SK-N-SH (cell line): ENCODE measurements around the gene SCTR.

ENCODE experiments used
- ELF1 ChIP-seq: IDR thresholded peaks from 2 replicates; pipeline ENCODE4 v1.4.0; 2012
- EP300 ChIP-seq, 2 experiments: IDR thresholded peaks; 2 replicates each; pipeline versions ENCODE4 v1.4.0 to v1.6.1; 2012; ENCODE audit warnings: borderline replicate concordance in 1 of 2, low read depth in 1 of 2, low read length in 1 of 2
- FOXM1 ChIP-seq: IDR thresholded peaks from 2 replicates; pipeline ENCODE4 v1.4.0; 2012; ENCODE audit warnings: low read depth, mild to moderate bottlenecking
- NRF1 ChIP-seq: IDR thresholded peaks from 2 replicates; pipeline ENCODE4 v1.6.1; 2012; ENCODE audit warnings: low read depth, mild to moderate bottlenecking, low read length
- POLR2AphosphoS5 ChIP-seq: IDR thresholded peaks from 2 replicates; pipeline ENCODE4 v1.6.1; 2012; ENCODE audit warnings: low read depth, low read length
- REST ChIP-seq: IDR thresholded peaks from 2 replicates; pipeline ENCODE4 v1.6.1; 2012; ENCODE audit warnings: mild to moderate bottlenecking, low read depth, low read length, moderate library complexity
- RXRA ChIP-seq: IDR thresholded peaks from 2 replicates; pipeline ENCODE4 v1.4.0; 2012; ENCODE audit warnings: low read depth, mild to moderate bottlenecking, borderline replicate concordance
- SMC3 ChIP-seq: IDR thresholded peaks from 2 replicates; pipeline ENCODE4 v1.6.1; 2012; ENCODE audit warnings: low read depth, low read length, improper control_type of control experiment
- TF ChIP-seq, protein P1 (sequence below): fragments of 200-600 bp; sonication (generic); IDR thresholded peaks from 2 replicates; pipeline ENCODE4 v1.6.1; 2017; ENCODE audit warnings: antibody characterized with exemption, mild to moderate bottlenecking, moderate library complexity
- TF ChIP-seq, protein P2 (sequence below): IDR thresholded peaks from 2 replicates; pipeline ENCODE4 v1.4.0; 2012; ENCODE audit warnings: low read depth, borderline replicate concordance
- TF ChIP-seq, protein P3 (sequence below): IDR thresholded peaks from 2 replicates; pipeline ENCODE4 v1.4.0; 2012; ENCODE audit warnings: low read depth, borderline replicate concordance

GRCh38 chr2:119469131-119469530, 55.2 kb downstream of the SCTR start:
- TF ChIP-seq EP300 (IDR thresholded peaks at IDR 0.05; ENCODE audit: borderline replicate concordance in 1 of 2, low read depth in 1 of 2, low read length in 1 of 2) = no peak
- TF ChIP-seq, protein P1, sequence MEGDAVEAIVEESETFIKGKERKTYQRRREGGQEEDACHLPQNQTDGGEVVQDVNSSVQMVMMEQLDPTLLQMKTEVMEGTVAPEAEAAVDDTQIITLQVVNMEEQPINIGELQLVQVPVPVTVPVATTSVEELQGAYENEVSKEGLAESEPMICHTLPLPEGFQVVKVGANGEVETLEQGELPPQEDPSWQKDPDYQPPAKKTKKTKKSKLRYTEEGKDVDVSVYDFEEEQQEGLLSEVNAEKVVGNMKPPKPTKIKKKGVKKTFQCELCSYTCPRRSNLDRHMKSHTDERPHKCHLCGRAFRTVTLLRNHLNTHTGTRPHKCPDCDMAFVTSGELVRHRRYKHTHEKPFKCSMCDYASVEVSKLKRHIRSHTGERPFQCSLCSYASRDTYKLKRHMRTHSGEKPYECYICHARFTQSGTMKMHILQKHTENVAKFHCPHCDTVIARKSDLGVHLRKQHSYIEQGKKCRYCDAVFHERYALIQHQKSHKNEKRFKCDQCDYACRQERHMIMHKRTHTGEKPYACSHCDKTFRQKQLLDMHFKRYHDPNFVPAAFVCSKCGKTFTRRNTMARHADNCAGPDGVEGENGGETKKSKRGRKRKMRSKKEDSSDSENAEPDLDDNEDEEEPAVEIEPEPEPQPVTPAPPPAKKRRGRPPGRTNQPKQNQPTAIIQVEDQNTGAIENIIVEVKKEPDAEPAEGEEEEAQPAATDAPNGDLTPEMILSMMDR = no peak
- no peak for TF ChIP-seq RXRA
- no peak for TF ChIP-seq POLR2AphosphoS5
- TF ChIP-seq FOXM1 = no peak
- TF ChIP-seq, protein P2, sequence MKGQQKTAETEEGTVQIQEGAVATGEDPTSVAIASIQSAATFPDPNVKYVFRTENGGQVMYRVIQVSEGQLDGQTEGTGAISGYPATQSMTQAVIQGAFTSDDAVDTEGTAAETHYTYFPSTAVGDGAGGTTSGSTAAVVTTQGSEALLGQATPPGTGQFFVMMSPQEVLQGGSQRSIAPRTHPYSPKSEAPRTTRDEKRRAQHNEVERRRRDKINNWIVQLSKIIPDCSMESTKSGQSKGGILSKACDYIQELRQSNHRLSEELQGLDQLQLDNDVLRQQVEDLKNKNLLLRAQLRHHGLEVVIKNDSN = no peak
- TF ChIP-seq REST = no peak
- TF ChIP-seq ELF1 = no peak
- TF ChIP-seq, protein P3, sequence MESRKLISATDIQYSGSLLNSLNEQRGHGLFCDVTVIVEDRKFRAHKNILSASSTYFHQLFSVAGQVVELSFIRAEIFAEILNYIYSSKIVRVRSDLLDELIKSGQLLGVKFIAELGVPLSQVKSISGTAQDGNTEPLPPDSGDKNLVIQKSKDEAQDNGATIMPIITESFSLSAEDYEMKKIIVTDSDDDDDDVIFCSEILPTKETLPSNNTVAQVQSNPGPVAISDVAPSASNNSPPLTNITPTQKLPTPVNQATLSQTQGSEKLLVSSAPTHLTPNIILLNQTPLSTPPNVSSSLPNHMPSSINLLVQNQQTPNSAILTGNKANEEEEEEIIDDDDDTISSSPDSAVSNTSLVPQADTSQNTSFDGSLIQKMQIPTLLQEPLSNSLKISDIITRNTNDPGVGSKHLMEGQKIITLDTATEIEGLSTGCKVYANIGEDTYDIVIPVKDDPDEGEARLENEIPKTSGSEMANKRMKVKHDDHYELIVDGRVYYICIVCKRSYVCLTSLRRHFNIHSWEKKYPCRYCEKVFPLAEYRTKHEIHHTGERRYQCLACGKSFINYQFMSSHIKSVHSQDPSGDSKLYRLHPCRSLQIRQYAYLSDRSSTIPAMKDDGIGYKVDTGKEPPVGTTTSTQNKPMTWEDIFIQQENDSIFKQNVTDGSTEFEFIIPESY = no peak
- TF ChIP-seq SMC3 = no peak
- no peak for TF ChIP-seq NRF1
